SK-N-SH treated with all-trans-retinoic acid at 6 μM for 48 hours (cell line): ENCODE measurements around the gene KCNIP4.

ENCODE experiments used
- BACH2 ChIP-seq: fragments of 250-450 bp; sonication (Bioruptor Pico); IDR thresholded peaks from 2 replicates; pipeline ENCODE4 v1.9.0; 2021; ENCODE audit warnings: mild to moderate bottlenecking, borderline replicate concordance
- CSDC2 ChIP-seq: fragments of 250-450 bp; sonication (Bioruptor Pico); IDR thresholded peaks from 2 replicates; pipeline ENCODE4 v1.5.0; 2020; ENCODE audit warnings: mild to moderate bottlenecking, moderate library complexity
- OSR1 ChIP-seq: fragments of 250-450 bp; sonication (Bioruptor Pico); IDR thresholded peaks from 2 replicates; pipeline ENCODE4 v1.8.0; 2022; ENCODE audit warnings: moderate library complexity, mild to moderate bottlenecking, inconsistent platforms
- PATZ1 ChIP-seq: fragments of 250-450 bp; sonication (Bioruptor Pico); IDR thresholded peaks from 2 replicates; pipeline ENCODE4 v1.8.0; 2020; ENCODE audit warnings: mild to moderate bottlenecking, moderate library complexity, borderline replicate concordance
- PPARA ChIP-seq: fragments of 250-450 bp; sonication (Bioruptor Pico); IDR thresholded peaks from 2 replicates; pipeline ENCODE4 v1.5.0; 2020; ENCODE audit warnings: mild to moderate bottlenecking, borderline replicate concordance
- RARB ChIP-seq: fragments of 250-450 bp; sonication (Bioruptor Pico); IDR thresholded peaks from 2 replicates; pipeline ENCODE4 v1.8.0; 2021; ENCODE audit warnings: mild to moderate bottlenecking, moderate library complexity
- ZNF70 ChIP-seq: fragments of 450-650 bp; formaldehyde crosslinking; IDR thresholded peaks from 2 replicates; pipeline ENCODE4 v1.5.0; 2020; ENCODE audit warnings: mild to moderate bottlenecking, moderate library complexity
- TF ChIP-seq, protein P1 (sequence below): fragments of 250-450 bp; sonication (Bioruptor Pico); IDR thresholded peaks from 2 replicates; pipeline ENCODE4 v1.5.1; 2021; ENCODE audit warnings: mild to moderate bottlenecking, moderate library complexity
- TF ChIP-seq, protein P2 (sequence below): fragments of 250-450 bp; sonication (Bioruptor Pico); IDR thresholded peaks from 2 replicates; pipeline ENCODE4 v1.5.1; 2020; ENCODE audit warnings: low read depth, mild to moderate bottlenecking, moderate library complexity

DNA sequence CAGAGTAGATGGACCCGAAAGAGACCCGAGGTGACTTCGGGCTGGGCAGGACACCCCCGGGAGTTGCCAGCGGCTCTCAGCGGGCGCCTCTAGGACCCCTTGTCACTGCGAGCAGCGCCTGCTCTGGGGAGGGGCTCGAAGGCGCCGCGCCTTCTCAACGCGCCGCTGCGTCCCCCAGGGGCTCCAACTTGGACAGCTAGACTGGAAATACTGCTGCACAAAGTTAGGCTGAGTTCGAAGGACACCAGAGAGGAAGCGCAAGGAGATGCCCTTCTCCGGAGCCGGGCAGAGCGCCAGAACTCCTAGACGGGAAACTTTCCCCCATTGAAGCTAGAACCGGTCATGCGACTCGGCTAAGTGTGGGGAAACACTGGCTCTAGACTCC lies 493 bp upstream of the KCNIP4 start:
- no peak for TF ChIP-seq ZNF70 (CRISPR knock-in tag)
- no peak for TF ChIP-seq PPARA (CRISPR knock-in tag)
- TF ChIP-seq, protein P1, sequence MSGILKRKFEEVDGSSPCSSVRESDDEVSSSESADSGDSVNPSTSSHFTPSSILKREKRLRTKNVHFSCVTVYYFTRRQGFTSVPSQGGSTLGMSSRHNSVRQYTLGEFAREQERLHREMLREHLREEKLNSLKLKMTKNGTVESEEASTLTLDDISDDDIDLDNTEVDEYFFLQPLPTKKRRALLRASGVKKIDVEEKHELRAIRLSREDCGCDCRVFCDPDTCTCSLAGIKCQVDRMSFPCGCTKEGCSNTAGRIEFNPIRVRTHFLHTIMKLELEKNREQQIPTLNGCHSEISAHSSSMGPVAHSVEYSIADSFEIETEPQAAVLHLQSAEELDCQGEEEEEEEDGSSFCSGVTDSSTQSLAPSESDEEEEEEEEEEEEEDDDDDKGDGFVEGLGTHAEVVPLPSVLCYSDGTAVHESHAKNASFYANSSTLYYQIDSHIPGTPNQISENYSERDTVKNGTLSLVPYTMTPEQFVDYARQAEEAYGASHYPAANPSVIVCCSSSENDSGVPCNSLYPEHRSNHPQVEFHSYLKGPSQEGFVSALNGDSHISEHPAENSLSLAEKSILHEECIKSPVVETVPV (CRISPR knock-in tag) = no peak
- no peak for TF ChIP-seq BACH2 (CRISPR knock-in tag)
- no peak for TF ChIP-seq PATZ1 (CRISPR knock-in tag)
- no peak for TF ChIP-seq CSDC2
- TF ChIP-seq OSR1 (CRISPR knock-in tag) = no peak
- TF ChIP-seq, protein P2, sequence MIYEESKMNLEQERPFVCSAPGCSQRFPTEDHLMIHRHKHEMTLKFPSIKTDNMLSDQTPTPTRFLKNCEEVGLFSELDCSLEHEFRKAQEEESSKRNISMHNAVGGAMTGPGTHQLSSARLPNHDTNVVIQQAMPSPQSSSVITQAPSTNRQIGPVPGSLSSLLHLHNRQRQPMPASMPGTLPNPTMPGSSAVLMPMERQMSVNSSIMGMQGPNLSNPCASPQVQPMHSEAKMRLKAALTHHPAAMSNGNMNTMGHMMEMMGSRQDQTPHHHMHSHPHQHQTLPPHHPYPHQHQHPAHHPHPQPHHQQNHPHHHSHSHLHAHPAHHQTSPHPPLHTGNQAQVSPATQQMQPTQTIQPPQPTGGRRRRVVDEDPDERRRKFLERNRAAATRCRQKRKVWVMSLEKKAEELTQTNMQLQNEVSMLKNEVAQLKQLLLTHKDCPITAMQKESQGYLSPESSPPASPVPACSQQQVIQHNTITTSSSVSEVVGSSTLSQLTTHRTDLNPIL = no peak
- TF ChIP-seq RARB (CRISPR knock-in tag) = no peak
